Fibroblast of skin of right biceps (primary cell): ENCODE measurements around the gene UGT2B28.
"Not testable (repeated sequence)": the region's sequence is repeated elsewhere in the genome, so short reads cannot be mapped to it uniquely, and the experiment has no call there.

Source experiments
- DNase-seq: peaks from one replicate; pipeline ENCODE4 v3.0.0-alpha.2; 2013

Gene UGT2B28

DNA sequence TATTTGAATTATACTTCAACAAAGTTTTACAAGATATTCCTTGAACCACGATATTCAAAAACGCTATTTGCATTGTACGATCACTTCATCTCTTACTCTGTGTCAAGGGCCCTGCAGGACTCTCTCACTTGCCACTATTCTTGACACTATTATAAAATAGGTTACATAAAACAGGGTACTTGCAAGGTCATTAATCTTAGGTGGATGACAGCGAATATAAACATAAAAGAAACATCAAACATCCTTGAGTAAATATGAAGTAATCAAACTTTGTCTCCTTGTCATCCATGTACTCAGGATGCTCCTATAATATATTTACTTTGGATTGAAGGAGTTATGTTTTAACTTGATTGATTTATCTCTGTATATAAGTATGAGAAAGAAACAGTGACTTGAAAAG is at the start of gene UGT2B28:
UGT2B28 (plus strand) TSS at position 395 of the 400 bp plus-strand sequence. CDS start 26 bp downstream, outside the sequence.
- not testable (repeated sequence) for DNase-seq

- DNase-seq: no peak
Measured at GRCh38 chr4:69239092-69239491, 41.2 kb upstream of the UGT2B28 start.

DNA sequence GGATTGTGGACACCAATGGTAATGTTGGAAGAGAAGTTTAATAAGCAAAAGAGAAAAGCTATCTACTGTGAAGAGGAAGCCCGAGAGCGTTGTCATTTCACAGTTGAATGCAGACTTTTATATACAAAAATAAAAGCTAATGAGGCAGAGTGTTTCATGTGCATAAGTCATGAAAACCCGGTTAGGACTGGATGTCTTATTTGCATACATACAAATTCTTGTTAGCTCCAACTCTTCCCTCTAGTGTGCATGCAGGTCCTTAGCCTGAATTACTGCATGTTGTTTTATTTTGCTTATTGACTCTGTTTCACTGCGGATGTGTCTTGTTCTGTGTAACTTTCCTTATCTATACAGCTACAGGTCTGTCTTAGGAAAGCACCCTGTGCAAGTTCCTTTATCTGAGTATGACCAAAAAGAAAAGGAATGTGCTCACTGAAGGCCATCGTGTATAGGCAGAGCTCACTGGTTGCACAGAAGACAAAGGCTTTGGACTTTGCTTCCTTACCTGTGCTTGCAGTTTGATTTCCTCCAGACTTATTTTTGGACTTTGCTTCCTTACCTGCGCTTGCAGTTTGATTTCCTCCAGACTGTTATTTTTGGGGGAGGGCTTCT is 40.6 kb upstream of the UGT2B28 start:
- no peak for DNase-seq

DNA sequence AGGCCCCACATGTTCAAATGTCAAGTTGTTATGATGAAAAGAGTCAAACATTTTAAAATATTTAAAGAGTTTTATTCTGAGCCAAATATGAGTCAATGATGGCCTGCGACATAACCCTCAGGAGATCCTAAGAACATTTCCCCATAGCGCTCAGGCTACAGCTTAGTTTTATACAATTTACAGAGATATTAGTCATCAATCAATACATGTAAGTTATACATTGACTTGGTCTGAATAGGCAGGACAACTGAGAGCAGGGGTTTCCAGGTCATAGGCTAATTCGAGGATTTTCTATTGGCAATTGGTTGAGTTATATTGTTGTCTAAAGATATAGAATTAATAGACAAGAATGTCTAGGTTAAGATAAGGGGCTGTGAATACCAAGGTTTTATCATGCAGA is 39.5 kb upstream of the UGT2B28 start:
- not testable (repeated sequence) for DNase-seq

DNA sequence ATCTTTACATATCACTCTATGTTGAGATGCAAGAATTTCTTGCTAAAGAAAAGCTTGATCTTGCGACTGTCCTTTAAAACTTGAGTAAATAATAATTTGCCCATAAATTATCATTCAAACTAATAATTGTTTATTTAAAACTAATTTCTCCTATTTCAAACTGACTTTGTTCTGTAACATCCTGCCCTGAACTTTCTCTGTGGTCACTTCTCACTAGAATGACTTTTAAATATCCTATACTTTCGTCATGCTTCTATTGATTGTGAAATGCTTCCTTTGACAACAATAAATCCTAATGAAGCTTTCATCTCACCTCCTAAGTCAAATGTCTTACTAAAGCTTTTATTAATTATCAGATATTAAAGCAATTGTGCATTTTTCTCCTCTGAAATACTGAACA is 38.5 kb upstream of the UGT2B28 start:
- not testable (repeated sequence) for DNase-seq

DNA sequence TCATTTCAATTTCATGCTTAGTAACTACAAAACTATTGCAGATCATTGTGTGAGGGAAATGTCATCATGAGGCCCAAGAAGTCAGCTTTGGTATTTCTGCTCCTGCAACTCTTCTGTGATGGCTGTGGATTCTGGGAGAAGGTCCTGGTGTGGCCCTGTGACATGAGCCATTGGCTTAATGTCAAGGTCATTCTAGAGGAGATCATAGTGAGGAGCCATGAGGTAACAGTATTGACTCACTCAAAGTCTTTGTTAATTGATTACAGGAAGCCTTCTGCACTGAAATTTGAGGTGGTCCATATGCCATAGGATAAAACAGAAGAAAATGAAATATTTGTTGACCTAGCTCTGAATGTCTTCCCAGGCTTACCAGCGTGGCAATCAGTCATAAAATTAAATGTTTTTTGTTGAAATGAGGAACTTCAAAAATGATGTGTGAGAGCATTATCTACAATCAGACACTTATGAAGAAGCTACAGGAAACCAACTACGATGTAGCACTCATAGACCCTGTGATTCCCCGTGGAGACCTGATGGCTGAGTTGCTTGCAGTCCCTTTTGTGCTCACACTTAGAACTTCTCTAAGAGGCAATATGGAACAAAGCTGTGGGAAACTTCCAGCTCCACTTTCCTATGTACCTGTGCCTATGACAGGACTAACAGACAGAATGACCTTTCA is 37.6 kb upstream of the UGT2B28 start:
- DNase-seq: not testable (repeated sequence)

- not testable (repeated sequence) for DNase-seq
Measured at GRCh38 chr4:69250884-69251283, 29.4 kb upstream of the UGT2B28 start.

DNA sequence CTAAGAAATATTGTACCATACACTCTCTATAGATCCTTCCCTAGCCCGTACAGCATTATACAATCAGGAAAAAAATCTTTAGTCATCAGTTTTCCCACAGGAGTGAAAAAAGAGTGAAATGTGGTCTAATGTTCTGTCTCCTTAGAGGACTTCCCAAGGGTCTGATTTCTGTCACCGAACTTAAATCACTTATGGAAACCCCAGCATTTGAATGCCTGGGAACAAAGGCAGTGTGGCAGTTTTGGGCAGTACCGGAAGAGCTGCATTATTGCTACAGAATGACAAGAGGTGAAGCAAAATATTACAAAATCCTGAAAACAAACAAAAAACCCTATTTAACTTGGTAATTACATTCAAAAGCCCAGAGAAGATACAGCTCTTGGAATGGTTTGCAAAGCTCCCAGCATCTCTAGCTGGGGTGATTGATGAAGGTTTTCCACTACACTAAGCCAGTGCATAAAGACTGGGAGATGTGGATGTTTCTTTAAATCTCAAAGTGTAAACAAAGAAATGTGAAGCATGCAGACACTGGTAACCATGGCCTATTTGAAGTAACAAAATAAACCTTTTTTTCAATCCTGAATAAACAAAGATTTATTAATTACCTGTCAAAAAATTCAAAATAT is 27.0 kb upstream of the UGT2B28 start:
- DNase-seq: not testable (repeated sequence)

GRCh38 chr4:69268612-69269011 is 11.7 kb upstream of the UGT2B28 start:
- not testable (repeated sequence) for DNase-seq

GRCh38 chr4:69296356-69296755 is 16.1 kb downstream of the UGT2B28 start:
- DNase-seq: not testable (repeated sequence)

DNA sequence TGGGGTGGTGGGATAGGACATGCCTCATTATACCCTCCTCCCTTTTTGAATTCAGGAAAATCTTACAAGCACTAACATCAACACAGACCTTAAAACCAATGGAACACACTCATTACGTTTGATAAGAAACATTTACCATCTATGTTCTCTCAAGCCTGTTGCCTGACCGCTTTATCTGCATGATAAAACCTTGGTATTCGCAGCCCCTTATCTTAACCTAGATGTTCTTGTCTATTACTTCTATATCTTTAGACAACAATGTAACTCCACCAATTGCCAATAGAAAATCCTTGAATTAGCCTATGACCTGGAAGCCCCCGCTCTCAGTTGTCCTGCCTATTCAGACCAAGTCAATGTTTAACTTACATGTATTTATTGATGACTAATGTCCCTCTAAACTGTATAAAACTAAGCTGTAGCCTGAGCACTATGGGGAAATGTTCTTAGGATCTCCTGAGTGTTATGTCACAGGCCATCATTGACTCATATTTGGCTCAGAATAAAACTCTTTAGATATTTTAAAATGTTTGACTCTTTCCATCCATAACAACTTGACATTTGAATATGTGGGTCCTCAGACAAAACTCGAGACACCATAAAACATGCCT is 28.3 kb downstream of the UGT2B28 start:
- not testable (repeated sequence) for DNase-seq

DNA sequence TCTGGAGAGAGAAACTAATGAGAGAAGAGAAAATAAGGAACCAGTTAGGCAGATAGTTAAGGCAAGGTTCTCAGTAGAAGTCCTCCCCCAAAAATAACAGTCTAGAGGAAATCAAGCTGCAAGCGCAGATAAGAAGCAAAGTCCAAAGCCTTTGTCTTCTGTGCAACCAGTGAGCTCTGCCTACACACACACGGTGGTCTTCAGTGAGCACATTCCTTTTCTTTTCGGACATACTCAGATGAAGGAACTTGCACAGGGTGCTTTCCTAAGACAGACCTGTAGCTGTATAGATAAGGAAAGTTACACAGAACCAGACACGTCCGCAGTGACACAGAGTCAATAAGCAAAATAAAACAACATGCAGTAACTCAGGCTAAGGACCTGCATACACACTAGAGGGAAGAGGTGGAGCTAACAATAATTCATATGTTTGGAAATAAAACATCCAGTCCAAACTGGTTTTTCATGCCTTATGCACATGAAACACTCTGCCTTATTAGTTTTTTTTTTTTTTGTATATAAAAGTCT is 29.3 kb downstream of the UGT2B28 start:
- DNase-seq: not testable (repeated sequence)

DNA sequence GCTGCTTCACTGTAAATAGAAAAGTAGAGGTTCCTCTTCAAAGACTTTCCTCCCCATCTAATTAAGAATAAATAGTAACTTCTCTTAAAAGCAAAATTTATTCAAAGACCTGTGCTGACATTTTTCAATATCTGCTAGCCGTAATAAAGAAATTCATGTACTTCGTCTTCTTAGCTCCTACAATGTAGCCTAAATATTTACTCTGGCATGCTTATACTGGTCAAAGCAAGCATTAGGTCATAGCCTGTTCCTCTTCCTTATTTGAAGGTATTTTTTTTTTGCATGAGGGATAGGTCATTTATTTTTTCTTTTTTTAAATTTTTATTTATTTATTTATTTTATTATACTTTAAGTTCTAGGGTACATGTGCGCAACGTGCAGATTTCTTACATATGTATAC is 30.0 kb downstream of the UGT2B28 start:
- not testable (repeated sequence) for DNase-seq

- peak; percentile 22 for DNase-seq
Measured at GRCh38 chr4:69317669-69318298, 37.5 kb downstream of the UGT2B28 start.

DNA sequence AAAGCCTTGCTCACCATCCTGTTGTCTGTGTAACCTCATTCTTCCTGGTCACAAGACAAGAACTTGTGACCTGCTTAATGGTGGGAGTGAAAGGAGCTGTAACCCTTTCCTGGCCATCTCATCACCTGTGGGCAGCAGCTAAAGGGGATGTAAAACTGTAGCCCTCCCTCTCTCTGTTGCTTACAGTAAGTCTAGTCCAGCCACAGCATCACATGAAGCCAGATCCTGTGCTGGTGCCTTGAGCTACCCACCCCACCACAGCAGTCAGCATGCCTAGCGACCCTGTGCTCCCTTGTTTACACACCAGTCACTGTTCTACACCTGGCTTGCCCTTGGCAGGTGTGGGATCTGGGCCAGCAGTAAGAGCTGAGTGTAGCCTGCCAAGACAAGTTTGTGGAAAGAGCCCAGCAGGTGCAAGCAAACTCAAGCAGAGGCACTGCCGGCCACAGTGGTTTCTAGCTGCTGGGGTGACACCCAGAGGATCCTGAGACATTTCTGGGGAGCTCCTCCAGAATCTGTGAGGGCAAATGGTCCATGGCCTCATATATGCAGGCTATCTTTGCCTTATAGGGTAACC is 41.0 kb downstream of the UGT2B28 start:
- no peak for DNase-seq

DNA sequence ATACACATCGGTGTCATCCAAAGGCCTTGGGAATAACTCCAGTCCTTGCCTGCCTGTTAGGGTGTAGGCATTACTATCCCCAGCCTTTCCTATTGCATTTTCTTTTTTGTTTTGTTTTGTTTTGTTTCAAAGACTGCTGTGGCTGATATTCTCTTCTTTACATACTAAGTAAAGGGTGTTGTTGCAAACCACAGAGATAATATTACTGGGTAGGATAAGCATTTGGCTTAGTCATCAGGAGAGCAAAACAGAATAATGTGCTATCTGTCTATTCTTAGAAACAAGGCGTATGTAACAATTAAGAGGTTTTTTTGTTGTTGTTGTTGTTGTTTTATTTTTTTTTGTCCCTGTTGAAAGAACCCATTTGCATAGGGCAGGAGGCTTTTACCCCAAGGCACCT is 41.8 kb downstream of the UGT2B28 start:
- DNase-seq: peak; percentile 45

DNA sequence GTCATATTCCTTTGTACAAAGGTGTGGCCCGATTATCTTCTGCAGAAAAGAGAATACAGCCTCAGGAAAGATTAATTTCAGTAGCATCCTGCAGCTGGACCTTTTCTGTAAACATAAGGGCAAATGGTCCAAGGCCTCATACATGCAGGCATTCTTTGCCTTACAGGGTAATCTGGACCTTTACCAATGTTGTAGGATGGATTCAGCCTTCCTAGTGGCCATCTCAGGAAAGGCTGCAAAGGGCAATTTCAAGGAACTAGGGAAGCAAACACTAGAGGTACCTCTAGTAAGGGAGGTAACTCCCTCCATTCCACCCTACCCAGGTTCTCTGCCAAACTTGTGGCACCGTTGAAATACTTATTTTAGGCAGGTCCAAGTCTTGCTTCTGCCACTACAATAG is 43.0 kb downstream of the UGT2B28 start:
- DNase-seq: no peak

GRCh38 chr4:69330345-69331047 is 50.2 kb downstream of the UGT2B28 start:
- DNase-seq: no peak

DNA sequence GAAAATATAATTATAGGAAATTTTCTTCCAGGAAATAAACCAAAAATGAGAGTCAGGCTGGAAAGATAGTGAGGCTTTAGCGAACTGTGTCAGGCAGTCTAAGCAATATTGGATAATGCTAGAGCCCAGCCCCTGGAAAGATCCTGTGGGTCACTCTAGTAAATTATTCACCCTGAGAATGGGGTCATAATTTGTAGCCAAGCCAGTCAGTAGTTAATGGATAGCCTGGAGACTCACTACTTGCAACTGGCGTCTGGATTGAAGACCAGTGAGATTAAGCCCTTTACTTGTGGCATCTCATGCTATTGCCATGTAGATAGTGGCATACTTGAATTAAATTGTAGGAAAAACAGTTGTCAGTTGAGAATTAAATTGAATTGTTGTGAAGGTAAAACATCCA is 51.0 kb downstream of the UGT2B28 start:
- not testable (repeated sequence) for DNase-seq

GRCh38 chr4:69335485-69335884 is 55.2 kb downstream of the UGT2B28 start:
- not testable (repeated sequence) for DNase-seq

DNA sequence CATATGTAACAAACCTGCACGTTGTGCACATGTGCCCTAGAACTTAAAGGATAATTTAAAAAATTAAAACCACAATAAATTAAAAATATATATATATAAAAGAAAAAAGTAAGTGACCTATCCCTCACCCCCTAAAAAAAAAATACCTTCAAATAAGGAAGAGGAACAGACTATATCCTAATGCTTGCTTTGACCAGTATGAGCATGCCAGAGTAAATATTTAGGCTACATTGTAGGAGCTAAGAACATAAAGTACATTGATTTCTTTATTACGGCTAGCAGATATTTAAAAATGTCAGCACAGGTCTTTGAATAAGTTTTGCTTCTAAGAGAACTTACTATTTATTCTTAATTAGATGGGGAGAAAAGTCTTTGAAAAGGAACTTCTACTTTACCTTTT is 62.8 kb downstream of the UGT2B28 start:
- not testable (repeated sequence) for DNase-seq
